Muscle of back (tissue), 13 donors: ENCODE measurements around the gene ZFP3. TPM values are rescaled to one million over a fixed set of nuclear protein-coding genes. Genes with fewer than 3 reads are reported as not detected.
"Not testable (repeated sequence)": the region's sequence is repeated elsewhere in the genome, so short reads cannot be mapped to it uniquely, and the experiment has no call there.

ENCODE experiments used
- DNase-seq, 3 donors: peaks; one replicate each; pipeline versions ENCODE4 v3.0.0 to v3.0.0-alpha.2; 2013
- long read RNA-seq, 9 donors: transcript quantifications; one replicate each; lab custom pipeline, GENCODE V29; 2026
- polyA plus RNA-seq, 10 donors: library from polyadenylated mRNA; unstranded; fragments of 120-200 nt; gene quantifications; one replicate each; pipeline ENCODE4 v1.2.1, GENCODE V29; 2013; ENCODE audit not compliant: insufficient read length in 10 of 10

The ZFP3 gene
- 10 to 100 TPM in 7 of 10 donors, 1 to 10 TPM in 3; 8.2 to 14.2 (median 10.8) TPM for polyA plus RNA-seq
- long read RNA-seq, donor 1, full-length matches to known transcripts: 3 of 3 reads
- long read RNA-seq, donor 1, partial matches to known transcripts: 0 of 3 reads
- long read RNA-seq, donor 1, other reads (novel, unspliced or antisense): 0 of 3 reads
- long read RNA-seq, donor 2, full-length matches to known transcripts: 3 of 3 reads
- long read RNA-seq, donor 2, partial matches to known transcripts: 0 of 3 reads
- long read RNA-seq, donor 2, other reads (novel, unspliced or antisense): 0 of 3 reads
- long read RNA-seq, donor 3: 0 reads
- long read RNA-seq, donor 4, full-length matches to known transcripts: 1 of 1 reads
- long read RNA-seq, donor 4, partial matches to known transcripts: 0 of 1 reads
- long read RNA-seq, donor 4, other reads (novel, unspliced or antisense): 0 of 1 reads
- long read RNA-seq, donor 5, full-length matches to known transcripts: 1 of 1 reads
- long read RNA-seq, donor 5, partial matches to known transcripts: 0 of 1 reads
- long read RNA-seq, donor 5, other reads (novel, unspliced or antisense): 0 of 1 reads
- long read RNA-seq, donor 6, full-length matches to known transcripts: 1 of 1 reads
- long read RNA-seq, donor 6, partial matches to known transcripts: 0 of 1 reads
- long read RNA-seq, donor 6, other reads (novel, unspliced or antisense): 0 of 1 reads
- long read RNA-seq, donor 7, full-length matches to known transcripts: 1 of 1 reads
- long read RNA-seq, donor 7, partial matches to known transcripts: 0 of 1 reads
- long read RNA-seq, donor 7, other reads (novel, unspliced or antisense): 0 of 1 reads
- long read RNA-seq, donor 8, full-length matches to known transcripts: 1 of 1 reads
- long read RNA-seq, donor 8, partial matches to known transcripts: 0 of 1 reads
- long read RNA-seq, donor 8, other reads (novel, unspliced or antisense): 0 of 1 reads
- long read RNA-seq, donor 9: 0 reads

DNA sequence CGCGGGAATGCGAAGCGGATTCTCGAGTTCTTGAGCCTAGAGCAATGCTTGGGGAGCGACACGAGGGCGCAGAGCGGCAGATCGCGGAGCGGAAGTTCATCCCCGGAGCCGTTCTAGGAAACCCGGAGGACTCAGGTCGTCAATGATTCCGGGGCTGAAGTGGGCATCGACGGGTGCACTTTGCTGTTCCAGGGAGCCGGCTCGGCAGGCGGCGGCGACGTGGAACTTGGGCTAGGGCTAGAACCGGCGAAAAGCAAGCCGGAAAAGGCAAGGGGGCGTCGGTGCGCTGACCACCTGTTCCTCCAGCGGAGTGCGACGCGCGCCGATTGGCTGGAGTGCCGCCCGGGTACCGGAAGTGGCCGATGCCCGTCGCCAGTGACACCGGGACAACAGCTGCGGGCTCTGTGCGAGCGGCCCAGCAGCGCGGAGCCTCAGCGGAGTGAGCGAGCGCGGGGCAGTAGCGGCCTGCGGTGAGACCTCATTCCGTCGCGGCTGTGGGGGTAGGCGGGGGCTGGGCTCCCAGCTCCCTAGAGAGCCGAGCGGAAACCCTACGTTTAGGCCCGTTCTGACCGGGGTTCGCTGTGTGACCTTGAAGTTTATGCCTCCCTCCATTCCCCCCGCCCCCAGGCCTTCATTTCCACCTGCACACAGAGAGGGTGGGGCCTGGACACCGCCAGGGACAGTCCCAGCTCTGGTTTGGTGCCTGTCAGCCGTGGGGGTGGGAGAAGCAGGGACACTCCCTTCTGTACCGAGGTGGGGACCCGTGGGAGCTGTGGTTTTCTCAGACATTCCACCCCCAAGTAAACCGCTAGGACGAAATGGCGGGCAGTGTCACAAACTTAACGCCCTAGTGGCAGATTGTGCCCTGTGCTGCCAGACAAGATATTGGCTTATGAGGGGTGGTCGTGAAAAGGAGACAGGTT is at the start of gene ZFP3:
Gene ZFP3, plus strand, starts transcription at position 362 of the 923 bp plus-strand sequence. CDS start 13,038 bp downstream, outside the sequence.
- DNase-seq: peak; percentile 79 to 96 (median 85)

GRCh38 chr17:5030168-5030567 is 48.1 kb upstream of the ZFP3 start:
- not testable (repeated sequence) for DNase-seq

GRCh38 chr17:5031365-5032082 is 46.7 kb upstream of the ZFP3 start:
- peak; percentile 79 to 90 (median 86) for DNase-seq

DNA sequence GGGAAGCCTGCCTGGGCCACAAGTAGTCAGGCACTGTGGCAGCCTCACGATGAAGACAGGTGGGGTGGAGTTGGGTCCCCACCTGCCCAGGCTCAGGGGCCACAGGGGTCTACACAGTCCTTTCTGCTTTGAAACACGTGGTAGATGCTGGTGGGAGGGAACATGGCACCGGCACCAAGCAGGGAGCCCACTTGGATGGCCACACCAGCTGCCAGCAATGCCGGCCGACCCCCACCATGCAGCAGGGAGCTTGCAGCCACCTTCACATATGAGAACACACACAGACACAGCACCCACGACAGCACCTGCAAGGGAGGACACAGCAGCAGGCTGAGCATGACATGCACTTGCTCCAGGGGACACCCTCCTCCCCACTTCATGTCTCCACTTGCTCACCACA is 45.4 kb upstream of the ZFP3 start:
- DNase-seq: no peak

DNA sequence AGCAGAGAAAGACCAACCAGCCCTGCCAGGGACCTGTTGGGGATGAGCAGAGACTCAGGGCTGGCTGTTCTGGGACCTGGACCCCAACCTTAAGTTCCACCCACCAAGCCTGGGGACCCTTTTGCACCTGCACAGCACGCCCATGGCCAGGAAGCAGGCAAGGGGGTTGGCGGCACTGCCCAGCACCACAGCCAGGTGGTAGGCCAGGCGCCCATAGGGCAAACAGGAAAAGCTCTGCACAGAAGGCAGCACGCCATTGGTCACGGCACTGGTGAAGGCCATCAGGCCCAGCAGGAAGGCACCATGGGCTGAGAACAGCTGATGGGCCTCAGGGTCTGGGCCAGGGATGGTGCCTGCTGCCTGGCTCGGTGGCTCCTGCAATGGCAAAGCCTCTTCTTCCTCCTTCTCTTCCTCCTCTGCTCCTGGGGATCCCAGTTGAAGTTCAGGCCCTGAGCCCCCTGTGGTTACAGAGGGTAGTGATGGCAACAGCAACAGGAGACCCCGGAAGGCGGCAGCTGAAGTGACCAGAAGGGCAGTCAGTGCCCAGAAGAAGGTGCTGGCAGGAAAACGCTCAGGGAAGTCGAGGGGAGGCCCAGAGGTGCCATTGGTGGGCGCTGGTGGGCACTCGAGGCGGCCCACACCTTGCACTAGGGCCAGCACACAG is 44.8 kb upstream of the ZFP3 start:
- DNase-seq: no peak

DNA sequence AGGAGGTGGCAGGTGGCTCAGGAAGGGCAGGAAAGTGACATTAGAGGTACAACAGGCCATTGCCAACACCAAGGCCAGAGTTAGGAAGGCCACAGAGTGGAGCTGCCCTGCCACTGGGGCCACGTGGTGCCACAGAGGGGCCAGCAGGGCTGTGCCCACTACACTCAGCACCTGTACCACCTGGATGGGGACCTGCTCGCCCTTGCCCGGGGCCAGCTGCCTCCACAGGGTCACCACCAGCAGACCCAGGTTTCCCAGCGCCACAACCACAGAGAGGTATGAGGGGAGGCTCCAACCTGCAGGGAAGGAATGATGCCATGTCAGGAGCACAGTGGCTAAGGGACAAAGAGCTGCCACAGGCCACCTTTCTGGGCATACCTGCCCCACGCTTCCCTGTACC is 44.2 kb upstream of the ZFP3 start:
- no peak for DNase-seq

- DNase-seq: no peak
These were observed 43.6 kb upstream of the ZFP3 start for GRCh38 chr17:5034651-5035050.

GRCh38 chr17:5035315-5035714 is 43.0 kb upstream of the ZFP3 start, which contains the start of gene SLC52A1:
SLC52A1 (minus strand) TSS chr17:5035426; CDS start chr17:5034606, 820 bp downstream.
- no peak for DNase-seq

GRCh38 chr17:5042157-5043022 is 35.9 kb upstream of the ZFP3 start:
- no peak for DNase-seq

DNA sequence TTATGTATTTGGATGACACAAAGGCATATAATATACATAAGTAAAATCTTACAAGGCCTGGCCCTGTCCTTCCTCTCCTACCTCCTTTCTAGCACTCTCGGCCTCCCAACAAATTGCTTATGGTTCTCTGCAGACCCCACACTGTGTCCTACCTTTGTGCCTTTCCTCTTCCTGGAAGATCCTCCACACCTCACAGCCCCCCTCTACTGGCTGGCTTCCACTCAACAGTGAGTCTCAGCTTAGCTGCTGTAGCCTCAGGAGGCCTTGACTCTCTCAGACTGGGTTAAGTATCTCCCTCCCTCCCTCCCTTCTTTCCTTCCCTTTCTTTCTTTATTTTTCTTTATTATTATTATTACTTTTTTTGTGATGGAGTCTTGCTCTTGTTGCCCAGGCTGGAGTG is 34.7 kb upstream of the ZFP3 start:
- no peak for DNase-seq

DNA sequence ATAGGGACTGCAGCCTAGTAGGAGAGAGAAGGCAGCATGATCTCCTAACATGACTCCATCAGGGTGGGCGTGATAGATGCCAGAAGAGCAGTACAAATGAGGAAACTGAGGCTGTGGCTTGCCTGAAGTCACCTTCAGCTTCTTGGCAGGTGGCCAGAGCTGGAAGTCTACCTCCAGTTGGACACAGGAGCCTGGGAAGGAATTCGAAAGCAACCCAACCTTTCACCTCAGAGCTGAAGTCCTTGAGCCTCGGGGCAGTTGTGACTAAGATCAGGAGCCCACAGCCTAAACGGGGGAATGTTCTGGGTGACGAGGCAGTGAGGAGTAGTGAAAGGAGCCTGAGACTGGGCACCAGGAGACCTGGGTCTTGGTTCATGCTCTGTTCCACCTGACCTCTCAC is 33.6 kb upstream of the ZFP3 start:
- no peak for DNase-seq

GRCh38 chr17:5045496-5045895 is 32.8 kb upstream of the ZFP3 start:
- no peak for DNase-seq

GRCh38 chr17:5047446-5047845 is 30.8 kb upstream of the ZFP3 start:
- peak; percentile 33 to 85 (median 60) for DNase-seq

DNA sequence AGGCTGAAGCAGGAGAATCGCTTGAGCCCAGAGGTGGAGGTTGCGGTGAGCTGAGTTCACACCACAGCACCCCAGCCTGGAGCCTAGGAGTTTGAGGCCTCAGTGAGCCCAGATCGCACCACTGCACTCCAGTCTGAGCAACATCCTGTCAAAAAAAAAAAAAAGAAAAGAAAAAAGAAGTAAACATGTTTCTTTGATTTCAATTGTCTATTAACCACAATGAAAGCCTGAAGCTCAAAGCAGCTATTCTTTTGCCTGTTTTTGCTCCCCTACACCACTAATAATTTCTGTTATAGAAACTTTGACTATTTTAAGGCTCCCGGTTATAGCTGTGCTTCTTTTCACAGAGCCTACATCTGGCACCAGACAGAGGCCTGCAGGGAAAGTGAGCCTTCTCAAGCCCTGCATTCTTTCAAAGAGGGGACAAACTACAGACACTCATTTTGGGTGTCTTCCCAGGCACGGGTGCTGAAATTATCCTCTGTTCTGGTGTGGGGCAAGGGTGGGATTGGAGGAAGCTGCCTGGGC is 28.9 kb upstream of the ZFP3 start:
- DNase-seq: peak; percentile 22 to 68 (median 30)

DNA sequence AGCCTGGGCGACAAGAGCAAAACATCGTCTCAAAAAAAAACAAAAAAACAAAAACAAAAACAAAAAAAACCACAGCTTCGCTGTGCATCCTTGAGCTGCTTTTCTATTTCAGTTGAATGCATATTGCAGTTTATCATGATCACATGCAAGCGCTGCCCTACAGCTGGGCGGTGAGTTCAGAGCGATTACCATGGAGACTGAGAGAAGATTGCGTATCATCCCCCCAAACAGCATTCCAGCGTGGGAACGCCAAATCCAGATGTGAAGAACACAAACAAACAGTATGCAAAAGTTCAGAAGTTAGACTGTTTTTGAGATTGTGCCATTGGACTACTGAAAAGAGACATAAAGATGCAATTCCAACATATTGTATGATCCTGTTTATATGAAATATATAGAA is 28.0 kb upstream of the ZFP3 start:
- DNase-seq: peak; percentile 63 to 91 (median 74)

GRCh38 chr17:5055543-5055942 is 22.7 kb upstream of the ZFP3 start:
- DNase-seq: no peak

- DNase-seq: no peak
These were observed 13.0 kb upstream of the ZFP3 start for GRCh38 chr17:5065227-5065744.

DNA sequence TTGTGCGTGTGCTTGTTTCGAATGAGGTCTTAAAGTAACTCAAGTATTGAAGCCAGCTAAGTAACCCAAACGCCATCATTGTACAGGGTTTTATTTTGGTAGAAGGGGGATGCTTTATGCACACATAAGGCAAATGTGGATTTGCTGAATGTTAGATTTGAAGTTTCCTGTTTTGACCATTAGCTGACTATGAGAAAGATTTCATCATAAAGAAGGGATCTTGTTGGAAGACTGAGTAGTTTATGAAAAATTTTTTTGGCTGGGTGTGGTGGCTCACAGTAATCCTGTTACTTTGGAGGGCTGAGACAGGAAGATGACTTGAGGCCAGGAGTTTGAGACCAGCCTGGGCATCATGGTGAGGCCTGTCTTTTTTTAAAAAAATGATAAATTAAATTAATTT is 10.0 kb upstream of the ZFP3 start:
- DNase-seq: no peak
